H1 (cell line): ENCODE data around the gene SCARB1. TPM values are rescaled to one million over a fixed set of nuclear protein-coding genes. Genes with fewer than 3 reads are reported as not detected.

Experiments used
- CTCF ChIA-PET: fragments of 300-600 bp; sonication (Branson Sonifier 250); formaldehyde crosslinking; loops from one replicate; lab custom pipeline; 2021; ENCODE audit not compliant: partially characterized antibody; lab: Charles Lee
- POLR2A ChIA-PET: fragments of 300-600 bp; sonication (Branson Sonifier 250); formaldehyde crosslinking; loops from one replicate; lab custom pipeline; 2021; ENCODE audit warnings: inconsistent platforms; ENCODE audit not compliant: partially characterized antibody; lab: Charles Lee
- DNase-seq, 2 experiments: peaks; one replicate each; pipeline versions ENCODE4 v3.0.0 to v3.0.0-alpha.2; 2010 to 2022; ENCODE audit warnings: low spot score in 2 of 2, low read depth in 1 of 2, mixed read lengths in 1 of 2
- FAIRE-seq: peaks from 2 replicates; lab custom pipeline; 2011; peaks lifted over from hg19 to GRCh38; lab: Jason Lieb, UNC
- H2AFZ ChIP-seq: 2 replicates; pipeline ENCODE4 v1.8.1; 2012; ENCODE audit warnings: low read length, inconsistent platforms
- H2AK5ac ChIP-seq: 2 replicates; pipeline ENCODE4 v1.6.1; 2013; ENCODE audit warnings: low read depth, low read length
- H2BK120ac ChIP-seq: replicated peaks from 2 replicates; pipeline ENCODE3; 2013; ENCODE audit warnings: low read depth, low read length, inconsistent platforms
- H2BK12ac ChIP-seq: 2 replicates; pipeline ENCODE4 v1.6.1; 2013; ENCODE audit warnings: low read depth, low read length
- H2BK15ac ChIP-seq: 2 replicates; pipeline ENCODE4 v1.6.1; 2013; ENCODE audit warnings: low read length
- H2BK20ac ChIP-seq: 2 replicates; pipeline ENCODE4 v1.6.1; 2013; ENCODE audit warnings: low read length
- H2BK5ac ChIP-seq: 2 replicates; pipeline ENCODE4 v1.6.1; 2013; ENCODE audit warnings: low read depth, low read length
- H3K14ac ChIP-seq: 2 replicates; pipeline ENCODE4 v1.6.1; 2013; ENCODE audit warnings: inconsistent platforms; ENCODE audit not compliant: insufficient read length
- H3K18ac ChIP-seq: 2 replicates; pipeline ENCODE4 v1.6.1; 2013; ENCODE audit warnings: low read length; ENCODE audit errors: extremely low read depth
- H3K23ac ChIP-seq: 2 replicates; pipeline ENCODE4 v1.6.1; 2013; ENCODE audit warnings: inconsistent platforms; ENCODE audit not compliant: insufficient read length
- H3K23me2 ChIP-seq: 2 replicates; pipeline ENCODE4 v1.6.1; 2013; ENCODE audit warnings: low read depth, low read length
- H3K27ac ChIP-seq: 2 replicates; pipeline ENCODE4 v1.6.1; 2011; ENCODE audit warnings: low read depth, low read length, inconsistent platforms
- H3K27me3 ChIP-seq, 4 experiments: replicated peaks in 1 of 4; 1 replicate in 1 of 4; 2 replicates in 3 of 4; pipeline versions ENCODE4 v1.6.1 to v1.8.1; 2011 to 2013; ENCODE audit warnings: low read length in 3 of 4, mild to moderate bottlenecking in 3 of 4, inconsistent platforms in 2 of 4, mixed read lengths in 2 of 4, moderate library complexity in 1 of 4; ENCODE audit not compliant: control insufficient read depth in 3 of 4, insufficient read depth in 3 of 4; ENCODE audit errors: extremely low read depth in 1 of 4
- H3K36me3 ChIP-seq, 4 experiments: 2 replicates each; pipeline versions ENCODE4 v1.6.1 to v1.8.1; 2011 to 2013; ENCODE audit warnings: mild to moderate bottlenecking in 4 of 4, low read length in 3 of 4, moderate library complexity in 2 of 4, control low read depth in 1 of 4, inconsistent platforms in 1 of 4; ENCODE audit not compliant: insufficient read depth in 4 of 4, control insufficient read depth in 2 of 4
- H3K4ac ChIP-seq: replicated peaks from 2 replicates; pipeline ENCODE3; 2013; ENCODE audit warnings: low read length, low read depth, mixed read lengths, inconsistent platforms; ENCODE audit not compliant: insufficient read length
- H3K4me1 ChIP-seq, 4 experiments: replicated peaks in 1 of 4; 1 replicate in 1 of 4; 2 replicates in 3 of 4; pipeline versions ENCODE4 v1.6.1 to v1.8.1; 2011 to 2013; ENCODE audit warnings: low read length in 3 of 4, inconsistent platforms in 2 of 4, mixed read lengths in 1 of 4; ENCODE audit not compliant: insufficient read depth in 4 of 4, control insufficient read depth in 3 of 4
- H3K4me2 ChIP-seq, 2 experiments: 2 replicates each; pipeline versions ENCODE4 v1.6.1 to v1.8.1; 2011 to 2013; ENCODE audit warnings: low read depth in 2 of 2, low read length in 2 of 2, control low read depth in 1 of 2, inconsistent platforms in 1 of 2, mild to moderate bottlenecking in 1 of 2; ENCODE audit not compliant: insufficient read depth in 1 of 2
- H3K4me3 ChIP-seq, 4 experiments: fragments of 200-600, 300-600 bp in 1 of 4; sonication (generic), shearing (Covaris generic), sonication (Bioruptor Twin) in 1 of 4; 2 replicates each; pipeline versions ENCODE4 v1.5.1 to v1.8.1; 2011 to 2016; ENCODE audit warnings: low read length in 4 of 4, low read depth in 3 of 4, control low read depth in 2 of 4, inconsistent platforms in 2 of 4, mild to moderate bottlenecking in 2 of 4, mixed read lengths in 1 of 4, moderate library complexity in 1 of 4; ENCODE audit not compliant: insufficient read depth in 2 of 4; ENCODE audit errors: extremely low read depth in 1 of 4
- H3K56ac ChIP-seq: replicated peaks from 2 replicates; pipeline ENCODE3; 2013; ENCODE audit warnings: low read depth, mild to moderate bottlenecking, mixed read lengths, low read length, inconsistent platforms; ENCODE audit not compliant: insufficient read length
- H3K79me1 ChIP-seq: 2 replicates; pipeline ENCODE4 v1.6.1; 2013; ENCODE audit warnings: low read depth, low read length, control low read depth
- H3K79me2 ChIP-seq, 2 experiments: 2 replicates each; pipeline versions ENCODE4 v1.6.1 to v1.8.1; 2012 to 2013; ENCODE audit warnings: low read length in 2 of 2, mild to moderate bottlenecking in 2 of 2, inconsistent platforms in 1 of 2; ENCODE audit not compliant: insufficient read depth in 2 of 2, control insufficient read depth in 1 of 2
- H3K9ac ChIP-seq, 4 experiments: replicated peaks in 1 of 4; 1 replicate in 1 of 4; 2 replicates in 3 of 4; pipeline versions ENCODE4 v1.6.1 to v1.8.1; 2011 to 2013; ENCODE audit warnings: low read depth in 3 of 4, low read length in 3 of 4, control low read depth in 2 of 4, mild to moderate bottlenecking in 2 of 4, moderate library complexity in 2 of 4, inconsistent platforms in 1 of 4; ENCODE audit errors: extremely low read depth in 1 of 4
- H3K9me3 ChIP-seq, 2 experiments: 2 replicates each; pipeline versions ENCODE4 v1.6.1 to v1.8.1; 2012 to 2013; ENCODE audit warnings: mild to moderate bottlenecking in 2 of 2, moderate library complexity in 2 of 2, control low read depth in 1 of 2, inconsistent platforms in 1 of 2, low read depth in 1 of 2, low read length in 1 of 2, mixed read lengths in 1 of 2; ENCODE audit not compliant: insufficient read depth in 2 of 2
- H4K20me1 ChIP-seq, 2 experiments: replicated peaks in 1 of 2; 2 replicates each; pipeline versions ENCODE3 to v1.8.1; 2011 to 2013; ENCODE audit warnings: inconsistent platforms in 2 of 2, low read length in 2 of 2, mild to moderate bottlenecking in 1 of 2; ENCODE audit not compliant: insufficient read depth in 2 of 2, control insufficient read depth in 1 of 2
- H4K5ac ChIP-seq: 2 replicates; pipeline ENCODE4 v1.6.1; 2013; ENCODE audit warnings: low read length, low read depth, mixed read lengths, inconsistent platforms; ENCODE audit not compliant: insufficient read length
- H4K8ac ChIP-seq: 2 replicates; pipeline ENCODE4 v1.8.0; 2013; ENCODE audit warnings: mild to moderate bottlenecking, moderate library complexity, low read length, inconsistent platforms; ENCODE audit not compliant: insufficient read depth; ENCODE audit errors: extremely low read depth
- H4K91ac ChIP-seq: replicated peaks from 2 replicates; pipeline ENCODE3; 2013; ENCODE audit warnings: low read length, mixed read lengths, inconsistent platforms; ENCODE audit not compliant: insufficient read length
- ASH2L ChIP-seq: fragments of 200-600, 300-600 bp; sonication (generic); IDR thresholded peaks from one replicate; pipeline ENCODE4 v1.7.1; 2017; ENCODE audit warnings: low read length
- ATF2 ChIP-seq: IDR thresholded peaks from 2 replicates; pipeline ENCODE4 v1.6.1; 2012; ENCODE audit warnings: low read length, inconsistent platforms
- BCL11A ChIP-seq, 2 experiments: IDR thresholded peaks; one replicate each; pipeline ENCODE4 v1.6.1; 2011; ENCODE audit warnings: low read depth in 2 of 2, low read length in 2 of 2, mild to moderate bottlenecking in 2 of 2
- CHD2 ChIP-seq: IDR thresholded peaks from 2 replicates; pipeline ENCODE4 v1.6.1; 2012; ENCODE audit warnings: low read length, improper control_type of control experiment
- CREB1 ChIP-seq: IDR thresholded peaks from 2 replicates; pipeline ENCODE4 v1.6.1; 2012; ENCODE audit warnings: inconsistent platforms
- KDM1A ChIP-seq: fragments of 200-600, 300-600 bp; sonication (generic); IDR thresholded peaks from 2 replicates; pipeline ENCODE4 v1.7.1; 2016; ENCODE audit warnings: mild to moderate bottlenecking, low read length, borderline replicate concordance
- SAP30 ChIP-seq: fragments of 300-600 bp; sonication (generic); IDR thresholded peaks from 2 replicates; pipeline ENCODE4 v1.7.1; 2012; ENCODE audit warnings: low read length, moderate library complexity, mild to moderate bottlenecking, inconsistent platforms; ENCODE audit not compliant: insufficient read depth, insufficient replicate concordance
- SP1 ChIP-seq: IDR thresholded peaks from 2 replicates; pipeline ENCODE4 v1.6.1; 2011; ENCODE audit warnings: low read depth, low read length
- SUZ12 ChIP-seq: fragments of 200-600 bp; sonication (generic); IDR thresholded peaks from 2 replicates; pipeline ENCODE4 v1.6.1; 2012; ENCODE audit warnings: mild to moderate bottlenecking, inconsistent platforms, low read length, moderate library complexity, mixed read lengths
- WGBS, 2 experiments: shearing (Covaris generic) in 1 of 2; methylation state at CpG; one replicate each; pipeline versions ENCODE4 v1.1.6 to v1.1.7; 2013 to 2015; ENCODE audit warnings: low lambda C conversion rate in 2 of 2, mixed read lengths in 2 of 2, inconsistent platforms in 1 of 2, low coverage in 1 of 2, missing lambda C conversion rate in 1 of 2; ENCODE audit not compliant: insufficient replicate concordance in 2 of 2, insufficient coverage in 1 of 2, insufficient read length in 1 of 2; ENCODE audit errors: extremely low coverage in 1 of 2, missing lambda C conversion rate in 1 of 2; 5-methylcytosine and 5-hydroxymethylcytosine counted together
- polyA plus RNA-seq, 7 experiments: library from polyadenylated mRNA; depleted of rRNA in 3 of 7; stranded (reverse) in 5 of 7; unstranded in 2 of 7; fragments of >200 nt in 5 of 7; fragments of 200-250 nt in 2 of 7; gene quantifications; 1 replicate in 5 of 7; 2 replicates in 1 of 7; 4 replicates in 1 of 7; pipeline versions ENCODE4 v1.2.1 to v1.2.3, GENCODE V29; 2011 to 2013; ENCODE audit warnings: missing spikeins in 2 of 7, mixed read lengths in 2 of 7
- total RNA-seq: library from RNA; stranded (reverse); fragmentation: NEBNext Ultra II Directional; extraction: Animal tissue kit (Norgen Biotek cat#: 25700); gene quantifications from 2 replicates; pipeline ENCODE4 v1.2.1, GENCODE V29; 2021

Gene SCARB1
- total and polyA plus RNA-seq, 2 of the 8 experiments (the other 6 are each of a cell fraction or from before 2014, with no cell fraction given), result 45.3 to 57.1 TPM

DNA sequence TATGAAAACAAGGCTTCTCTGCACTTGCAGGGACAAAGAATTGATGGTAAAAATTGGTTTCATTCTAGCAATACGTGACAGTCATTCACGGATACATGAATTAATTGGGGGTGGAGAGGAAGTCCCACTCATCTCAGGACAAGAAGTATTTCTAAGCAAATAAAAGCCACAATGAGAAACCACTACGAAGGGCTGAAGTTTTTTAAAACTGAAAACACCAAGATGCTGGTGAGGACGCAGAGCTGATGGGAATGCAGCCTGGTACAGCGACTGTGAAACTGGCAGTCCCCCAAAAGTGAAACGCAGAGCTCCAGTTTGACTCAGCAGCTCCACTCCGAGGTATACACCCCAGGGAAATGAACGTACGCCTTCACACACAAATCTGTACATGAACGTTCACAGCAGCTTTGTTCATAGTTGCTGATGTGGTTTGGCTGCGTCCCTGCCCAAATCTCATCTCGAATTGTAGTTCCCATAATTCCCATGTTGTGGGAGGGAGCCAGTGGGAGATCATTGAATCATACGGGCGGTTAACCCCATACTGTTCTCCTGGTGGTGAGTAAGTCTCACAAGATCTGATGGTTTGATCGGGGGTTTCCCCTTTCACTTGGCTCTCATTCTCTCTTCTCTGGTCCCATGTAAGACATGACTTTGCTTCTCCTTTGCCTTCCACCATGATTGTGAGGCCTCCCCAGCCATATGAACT is 89.0 kb downstream of the SCARB1 start:
- H2BK5ac ChIP-seq, result no peak overlapping the region
- H3K9ac ChIP-seq, result no peak overlapping the region
- POLR2A ChIA-PET, result no interaction called here
- no peak overlapping the region for H3K56ac ChIP-seq
- no peaks in the 10 kb centered on the region; the same call in 1 of the 2 replicates for H3K23me2 ChIP-seq
- no peaks in the 10 kb centered on the region for H4K20me1 ChIP-seq
- no peak overlapping the region for H2AK5ac ChIP-seq
- DNase-seq (no peak), FAIRE-seq (no peak)
- no peaks in the 10 kb centered on the region for H3K36me3 ChIP-seq
- H4K8ac ChIP-seq, result no peak overlapping the region
- no peaks in the 10 kb centered on the region for H3K79me2 ChIP-seq
- H3K23ac ChIP-seq, result no peak overlapping the region
- H2BK12ac ChIP-seq, result no peak overlapping the region
- H3K27ac ChIP-seq, result no peak overlapping the region
- H2BK120ac ChIP-seq, result no peak overlapping the region
- no peak overlapping the region for H2BK15ac ChIP-seq
- TF ChIP-seq CREB1 (no peak), ATF2 (no peak), ASH2L (no peak), SUZ12 (no peak), BCL11A (IDR thresholded peaks at IDR 0.05; ENCODE audit: low read depth in 2 of 2, low read length in 2 of 2) (no peak), SP1 (no peak), SAP30 (no peak), KDM1A (no peak), CHD2 (no peak)
- H3K79me1 ChIP-seq, result no peaks in the 10 kb centered on the region
- H4K91ac ChIP-seq, result no peak overlapping the region
- H3K4me2 ChIP-seq, result no peak overlapping the region
- no peak overlapping the region for H3K4me3 ChIP-seq
- CTCF ChIA-PET, result interaction anchor here (1.1 to 1.2 kb wide), 2 partner anchors 23 to 442 kb away, joined by 3 to 4 read pairs; no protein-coding TSS in a partner anchor
- no peak overlapping the region for H3K4ac ChIP-seq
- H2AFZ ChIP-seq, result no peak overlapping the region
- peaks cover 0 to 5% (median 0%) of the 10 kb centered on the region in 4 experiments; a peak in 3 of 7 replicates for H3K27me3 ChIP-seq
- H2BK20ac ChIP-seq, result 0 out of 2 replicates have a peak overlapping the region, but pooled peaks have one; percentile 1
- WGBS, 2 experiments, result 91% methylated on average over 15 of the region's 15 CpGs; no CpG with 5 or more reads in 1 of the 2 experiments
- H3K18ac ChIP-seq, result no peak overlapping the region
- no peaks in the 10 kb centered on the region for H3K9me3 ChIP-seq
- H3K14ac ChIP-seq, result no peak overlapping the region
- H3K4me1 ChIP-seq, result peaks cover 0 to 7% (median 1%) of the 10 kb centered on the region in 4 experiments; a peak in 3 of 7 replicates
- H4K5ac ChIP-seq, result no peak overlapping the region
